ENCODE measurements around the gene FMN2. TPM values are rescaled to one million over a fixed set of nuclear protein-coding genes. Genes with fewer than 3 reads are reported as not detected.

FMN2 gene
- polyA plus RNA-seq, 2 of the 4 experiments (the other 2 are of a cell fraction): 2.8 to 4.2 TPM

- H3K4me3 ChIP-seq: no peak overlapping the region
These were observed 314.1 kb downstream of the FMN2 start for GRCh38 chr1:240405751-240406150.

GRCh38 chr1:240407407-240407806 lies 315.7 kb downstream of the FMN2 start:
- no peak overlapping the region for H3K27ac ChIP-seq
- ATAC-seq (no peak), FAIRE-seq (no peak), DNase-seq (ENCODE audit: low read depth in 1 of 2, low spot score in 1 of 2) (no peak)
- H3K4me1 ChIP-seq: no peaks in the 10 kb centered on the region
- ChIA-PET POLR2A (no interaction called here), CTCF (no interaction called here)
- TF ChIP-seq HOXA7 (CRISPR knock-in tag; IDR thresholded peaks at IDR 0.05) (no peak), EHF (CRISPR knock-in tag; IDR thresholded peaks at IDR 0.05) (no peak), RAD21 (conservative IDR thresholded peaks at IDR 0.05 in 1 of 2, IDR thresholded peaks at IDR 0.05 in 1 of 2) (no peak), HEYL (CRISPR knock-in tag; IDR thresholded peaks at IDR 0.05) (no peak), ZC3H11A (IDR thresholded peaks at IDR 0.05) (no peak), MAFK (IDR thresholded peaks at IDR 0.05; ENCODE audit: partially characterized antibody) (no peak), NR3C1 (IDR thresholded peaks at IDR 0.05) (no peak), BCL3 (IDR thresholded peaks at IDR 0.05) (no peak), E2F6 (IDR thresholded peaks at IDR 0.05; ENCODE audit: borderline replicate concordance, low read depth) (no peak)
- H3K4me3 ChIP-seq: no peak overlapping the region
- 88% methylated on average over 5 of the region's 5 CpGs for WGBS (ENCODE audit: missing lambda C conversion rate)
- H3K4me2 ChIP-seq: no peak overlapping the region
- H3K9me3 ChIP-seq: no peaks in the 10 kb centered on the region

More at GRCh38 chr1:240405751-240406150, 314.1 kb downstream of the FMN2 start:
- H3K4me2 ChIP-seq: no peak overlapping the region
- ATAC-seq (no peak), FAIRE-seq (no peak), DNase-seq (ENCODE audit: low read depth in 1 of 2, low spot score in 1 of 2) (no peak)
- no peaks in the 10 kb centered on the region for H3K9me3 ChIP-seq
- ChIA-PET POLR2A (interaction anchor here (0.5 kb wide), 1 partner anchor 1540 kb away, joined by 3 read pairs; no protein-coding TSS in a partner anchor), CTCF (interaction anchor here (1.3 kb wide), 1 partner anchor 15 kb away, joined by 4 read pairs; no protein-coding TSS in a partner anchor)
- no peaks in the 10 kb centered on the region for H3K4me1 ChIP-seq
- TF ChIP-seq EP300 (IDR thresholded peaks at IDR 0.05) (no peak), JUN (IDR thresholded peaks at IDR 0.05) (no peak), KDM1A (IDR thresholded peaks at IDR 0.05; ENCODE audit: low read depth) (no peak), HES2 (IDR thresholded peaks at IDR 0.05) (no peak), NR3C1 (IDR thresholded peaks at IDR 0.05) (no peak), HEYL (CRISPR knock-in tag; IDR thresholded peaks at IDR 0.05) (no peak), CBX2 (IDR thresholded peaks at IDR 0.05; ENCODE audit: borderline replicate concordance, low read depth) (no peak), RAD21 (conservative IDR thresholded peaks at IDR 0.05 in 1 of 2, IDR thresholded peaks at IDR 0.05 in 1 of 2) (no peak), CHD2 (IDR thresholded peaks at IDR 0.05; ENCODE audit: low read length, partially characterized antibody) (no peak), POLR2AphosphoS2 (conservative IDR thresholded peaks at IDR 0.05; ENCODE audit: low read length) (no peak), BHLHE40 (IDR thresholded peaks at IDR 0.05; ENCODE audit: low read depth, low read length) (no peak), EHMT2 (IDR thresholded peaks at IDR 0.05; ENCODE audit: low read depth) (no peak), PHF8 (IDR thresholded peaks at IDR 0.05; ENCODE audit: borderline replicate concordance, low read depth) (no peak)
- no peak overlapping the region for H3K27ac ChIP-seq
- WGBS (ENCODE audit: missing lambda C conversion rate): 78% methylated on average over 10 of the region's 12 CpGs

- DNase-seq (ENCODE audit: low read depth in 1 of 2, low spot score in 1 of 2) (no peak), ATAC-seq (no peak), FAIRE-seq (no peak)
- CTCF ChIA-PET: no interaction called here
- POLR2A ChIA-PET: no interaction called here
- TF ChIP-seq HES2 (IDR thresholded peaks at IDR 0.05) (no peak), ZSCAN20 (CRISPR knock-in tag; IDR thresholded peaks at IDR 0.05) (no peak), RARB (CRISPR knock-in tag; IDR thresholded peaks at IDR 0.05) (no peak), MAFK (IDR thresholded peaks at IDR 0.05; ENCODE audit: partially characterized antibody) (peak; percentile 31), CEBPB (IDR thresholded peaks at IDR 0.05) (no peak), EHMT2 (IDR thresholded peaks at IDR 0.05; ENCODE audit: low read depth) (no peak)
- H3K27ac ChIP-seq: no peak overlapping the region
- H3K4me1 ChIP-seq: peaks cover 11% of the 10 kb centered on the region
- H3K4me3 ChIP-seq: no peak overlapping the region
- H3K4me2 ChIP-seq: no peak overlapping the region
- no peaks in the 10 kb centered on the region for H3K9me3 ChIP-seq
These were observed 317.9 kb downstream of the FMN2 start for GRCh38 chr1:240409615-240410014.
